ENCODE data around the gene SELP. TPM values are rescaled to one million over a fixed set of nuclear protein-coding genes. Genes with fewer than 3 reads are reported as not detected.

Gene SELP
- total and polyA plus RNA-seq, 2 of the 13 experiments (the other 11 are each of a cell fraction or from before 2014, with no cell fraction given): 0.11 TPM; not detected in 1

- TF ChIP-seq, protein P1, sequence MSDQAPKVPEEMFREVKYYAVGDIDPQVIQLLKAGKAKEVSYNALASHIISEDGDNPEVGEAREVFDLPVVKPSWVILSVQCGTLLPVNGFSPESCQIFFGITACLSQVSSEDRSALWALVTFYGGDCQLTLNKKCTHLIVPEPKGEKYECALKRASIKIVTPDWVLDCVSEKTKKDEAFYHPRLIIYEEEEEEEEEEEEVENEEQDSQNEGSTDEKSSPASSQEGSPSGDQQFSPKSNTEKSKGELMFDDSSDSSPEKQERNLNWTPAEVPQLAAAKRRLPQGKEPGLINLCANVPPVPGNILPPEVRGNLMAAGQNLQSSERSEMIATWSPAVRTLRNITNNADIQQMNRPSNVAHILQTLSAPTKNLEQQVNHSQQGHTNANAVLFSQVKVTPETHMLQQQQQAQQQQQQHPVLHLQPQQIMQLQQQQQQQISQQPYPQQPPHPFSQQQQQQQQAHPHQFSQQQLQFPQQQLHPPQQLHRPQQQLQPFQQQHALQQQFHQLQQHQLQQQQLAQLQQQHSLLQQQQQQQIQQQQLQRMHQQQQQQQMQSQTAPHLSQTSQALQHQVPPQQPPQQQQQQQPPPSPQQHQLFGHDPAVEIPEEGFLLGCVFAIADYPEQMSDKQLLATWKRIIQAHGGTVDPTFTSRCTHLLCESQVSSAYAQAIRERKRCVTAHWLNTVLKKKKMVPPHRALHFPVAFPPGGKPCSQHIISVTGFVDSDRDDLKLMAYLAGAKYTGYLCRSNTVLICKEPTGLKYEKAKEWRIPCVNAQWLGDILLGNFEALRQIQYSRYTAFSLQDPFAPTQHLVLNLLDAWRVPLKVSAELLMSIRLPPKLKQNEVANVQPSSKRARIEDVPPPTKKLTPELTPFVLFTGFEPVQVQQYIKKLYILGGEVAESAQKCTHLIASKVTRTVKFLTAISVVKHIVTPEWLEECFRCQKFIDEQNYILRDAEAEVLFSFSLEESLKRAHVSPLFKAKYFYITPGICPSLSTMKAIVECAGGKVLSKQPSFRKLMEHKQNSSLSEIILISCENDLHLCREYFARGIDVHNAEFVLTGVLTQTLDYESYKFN (CRISPR knock-in tag; conservative IDR thresholded peaks at IDR 0.05): peak; percentile 75
- TF ChIP-seq SOX5 (CRISPR knock-in tag; IDR thresholded peaks at IDR 0.05; ENCODE audit: borderline replicate concordance) (peak; percentile 85; the same call in 1 of the 2 replicates), ZBTB46 (CRISPR knock-in tag; IDR thresholded peaks at IDR 0.05; ENCODE audit: borderline replicate concordance) (no peak), SIN3A (IDR thresholded peaks at IDR 0.05; ENCODE audit: borderline replicate concordance, low read depth, low read length) (no peak), ERF (CRISPR knock-in tag; IDR thresholded peaks at IDR 0.05) (no peak), MXD4 (CRISPR knock-in tag; IDR thresholded peaks at IDR 0.05) (no peak), KMT2B (CRISPR knock-in tag; IDR thresholded peaks at IDR 0.05) (no peak), HIC2 (CRISPR knock-in tag; IDR thresholded peaks at IDR 0.05; ENCODE audit: low read depth) (no peak), DNMT1 (CRISPR knock-in tag; IDR thresholded peaks at IDR 0.05) (no peak), ZNF775 (CRISPR knock-in tag; IDR thresholded peaks at IDR 0.05; ENCODE audit: borderline replicate concordance) (no peak), ZBTB8A (CRISPR knock-in tag; IDR thresholded peaks at IDR 0.05; ENCODE audit: borderline replicate concordance, low read depth) (no peak), PAWR (CRISPR knock-in tag; IDR thresholded peaks at IDR 0.05; ENCODE audit: borderline replicate concordance) (no peak), ARID3A (IDR thresholded peaks at IDR 0.05; ENCODE audit: low read depth, low read length) (peak; percentile 86), SP2 (CRISPR knock-in tag; IDR thresholded peaks at IDR 0.05) (no peak)
- TF ChIP-seq, protein P2, sequence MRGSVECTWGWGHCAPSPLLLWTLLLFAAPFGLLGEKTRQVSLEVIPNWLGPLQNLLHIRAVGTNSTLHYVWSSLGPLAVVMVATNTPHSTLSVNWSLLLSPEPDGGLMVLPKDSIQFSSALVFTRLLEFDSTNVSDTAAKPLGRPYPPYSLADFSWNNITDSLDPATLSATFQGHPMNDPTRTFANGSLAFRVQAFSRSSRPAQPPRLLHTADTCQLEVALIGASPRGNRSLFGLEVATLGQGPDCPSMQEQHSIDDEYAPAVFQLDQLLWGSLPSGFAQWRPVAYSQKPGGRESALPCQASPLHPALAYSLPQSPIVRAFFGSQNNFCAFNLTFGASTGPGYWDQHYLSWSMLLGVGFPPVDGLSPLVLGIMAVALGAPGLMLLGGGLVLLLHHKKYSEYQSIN (CRISPR knock-in tag; IDR thresholded peaks at IDR 0.05; ENCODE audit: borderline replicate concordance): no peak
- TF ChIP-seq, protein P3, sequence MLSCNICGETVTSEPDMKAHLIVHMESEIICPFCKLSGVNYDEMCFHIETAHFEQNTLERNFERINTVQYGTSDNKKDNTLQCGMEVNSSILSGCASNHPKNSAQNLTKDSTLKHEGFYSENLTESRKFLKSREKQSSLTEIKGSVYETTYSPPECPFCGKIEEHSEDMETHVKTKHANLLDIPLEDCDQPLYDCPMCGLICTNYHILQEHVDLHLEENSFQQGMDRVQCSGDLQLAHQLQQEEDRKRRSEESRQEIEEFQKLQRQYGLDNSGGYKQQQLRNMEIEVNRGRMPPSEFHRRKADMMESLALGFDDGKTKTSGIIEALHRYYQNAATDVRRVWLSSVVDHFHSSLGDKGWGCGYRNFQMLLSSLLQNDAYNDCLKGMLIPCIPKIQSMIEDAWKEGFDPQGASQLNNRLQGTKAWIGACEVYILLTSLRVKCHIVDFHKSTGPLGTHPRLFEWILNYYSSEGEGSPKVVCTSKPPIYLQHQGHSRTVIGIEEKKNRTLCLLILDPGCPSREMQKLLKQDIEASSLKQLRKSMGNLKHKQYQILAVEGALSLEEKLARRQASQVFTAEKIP (CRISPR knock-in tag; IDR thresholded peaks at IDR 0.05; ENCODE audit: borderline replicate concordance): no peak
Observed at GRCh38 chr1:169572187-169572586, 57.7 kb downstream of the SELP start (continued).

Data from HepG2 (cell line).